Measurements from ENCODE around the gene FIS1. TPM values are rescaled to one million over a fixed set of nuclear protein-coding genes. Genes with fewer than 3 reads are reported as not detected.

The FIS1 gene
- polyA plus RNA-seq, 1 donor from 2014 or later, result 322 TPM

- Histone ChIP-seq H3K36me3 (ENCODE audit: insufficient read depth, low read length) (no peaks in the 10 kb centered on the region), H3K9me2 (ENCODE audit: insufficient read depth, low read length) (no peaks in the 10 kb centered on the region), H3K27ac (ENCODE audit: low read length) (no peak overlapping the region), H4K20me1 (ENCODE audit: insufficient read depth) (no peaks in the 10 kb centered on the region), H3K27me3 (ENCODE audit: insufficient read depth, low read depth, low read length) (no peaks in the 10 kb centered on the region), H3K9ac (ENCODE audit: low read length) (no peak overlapping the region), H3K4me2 (ENCODE audit: low read length) (no peak overlapping the region), H3K9me3 (ENCODE audit: low read length) (no peaks in the 10 kb centered on the region), H3K79me2 (replicated peaks; ENCODE audit: insufficient read depth, low read length) (no peaks in the 10 kb centered on the region), H2AFZ (ENCODE audit: low read depth, low read length) (no peak overlapping the region), H3K4me3 (ENCODE audit: low read length) (no peak overlapping the region), H3F3A (ENCODE audit: insufficient read depth, low read length, poor library complexity, severe bottlenecking) (no peaks in the 10 kb centered on the region)
- TF ChIP-seq TAF1 (IDR thresholded peaks at IDR 0.05; ENCODE audit: low read depth) (no peak), POLR2AphosphoS5 (IDR thresholded peaks at IDR 0.05) (no peak), SMC3 (conservative IDR thresholded peaks at IDR 0.05; ENCODE audit: poor library complexity) (no peak), EZH2 (IDR thresholded peaks at IDR 0.05; ENCODE audit: borderline replicate concordance, insufficient read depth, low read length, poor library complexity, severe bottlenecking) (no peak), MXI1 (conservative IDR thresholded peaks at IDR 0.05; ENCODE audit: poor library complexity, severe bottlenecking) (no peak), CTCF (IDR thresholded peaks at IDR 0.05; ENCODE audit: poor library complexity, severe bottlenecking) (no peak), REST (IDR thresholded peaks at IDR 0.05; ENCODE audit: borderline replicate concordance) (no peak), EP300 (conservative IDR thresholded peaks at IDR 0.05; ENCODE audit: poor library complexity, severe bottlenecking) (no peak), RAD21 (conservative IDR thresholded peaks at IDR 0.05) (no peak)
These were observed 10.2 kb downstream of the FIS1 start for GRCh38 chr7:101234636-101235035.

- Histone ChIP-seq H3K36me3 (ENCODE audit: insufficient read depth, low read length) (no peaks in the 10 kb centered on the region), H3K79me2 (replicated peaks; ENCODE audit: insufficient read depth, low read length) (no peaks in the 10 kb centered on the region)
- TF ChIP-seq POLR2AphosphoS5 (IDR thresholded peaks at IDR 0.05) (no peak), EP300 (conservative IDR thresholded peaks at IDR 0.05; ENCODE audit: poor library complexity, severe bottlenecking) (no peak), REST (IDR thresholded peaks at IDR 0.05; ENCODE audit: borderline replicate concordance) (no peak), EZH2 (IDR thresholded peaks at IDR 0.05; ENCODE audit: borderline replicate concordance, insufficient read depth, low read length, poor library complexity, severe bottlenecking) (no peak), MXI1 (conservative IDR thresholded peaks at IDR 0.05; ENCODE audit: poor library complexity, severe bottlenecking) (no peak), CTCF (IDR thresholded peaks at IDR 0.05; ENCODE audit: poor library complexity, severe bottlenecking) (no peak), RAD21 (conservative IDR thresholded peaks at IDR 0.05) (no peak), SMC3 (conservative IDR thresholded peaks at IDR 0.05; ENCODE audit: poor library complexity) (no peak), TAF1 (IDR thresholded peaks at IDR 0.05; ENCODE audit: low read depth) (no peak)
These were observed 10.9 kb downstream of the FIS1 start for GRCh38 chr7:101233907-101234547.

More at GRCh38 chr7:101233907-101234547, 10.9 kb downstream of the FIS1 start:
- Histone ChIP-seq H3K27me3 (ENCODE audit: insufficient read depth, low read depth, low read length) (no peaks in the 10 kb centered on the region), H3K9ac (ENCODE audit: low read length) (no peak overlapping the region), H2AFZ (ENCODE audit: low read depth, low read length) (no peak overlapping the region), H3K4me3 (ENCODE audit: low read length) (no peak overlapping the region), H3F3A (ENCODE audit: insufficient read depth, low read length, poor library complexity, severe bottlenecking) (no peaks in the 10 kb centered on the region), H3K4me2 (ENCODE audit: low read length) (no peak overlapping the region), H3K9me2 (ENCODE audit: insufficient read depth, low read length) (no peaks in the 10 kb centered on the region), H4K20me1 (ENCODE audit: insufficient read depth) (no peaks in the 10 kb centered on the region), H3K9me3 (ENCODE audit: low read length) (no peaks in the 10 kb centered on the region), H3K27ac (ENCODE audit: low read length) (no peak overlapping the region)
